ENCODE results near the gene CHP1. TPM values are rescaled to one million over a fixed set of nuclear protein-coding genes. Genes with fewer than 3 reads are reported as not detected.
"Not testable (repeated sequence)": the region's sequence is repeated elsewhere in the genome, so short reads cannot be mapped to it uniquely, and the experiment has no call there.

The CHP1 gene
- total RNA-seq, 8 experiments from 2014 or later = 32.1 to 98.9 (median 50.3) TPM

GRCh38 chr15:41259546-41260189 lies 28.6 kb downstream of the CHP1 start:
- H3K27ac ChIP-seq = no peak overlapping the region
- 29 to 100% (median 68%) methylated on average over 1 to 12 of the region's 12 CpGs; no CpG with 5 or more reads in 1 of the 10 experiments for WGBS, 10 experiments
- H3K4me1 ChIP-seq (replicated peaks in 1 of 2) = no peaks in the 10 kb centered on the region
- ATAC-seq (replicated peaks in 6 of 8) = no peak
- H3K4me3 ChIP-seq = no peak overlapping the region
- in situ Hi-C loops (cut with MboI; ENCODE audit: low pct_unique_long_range_greater_than_20kb in 2 of 9, low sequenced_read_pairs in 9 of 9, unreplicated experiment in 9 of 9) = no loop called here

GRCh38 chr15:41260924-41261323 lies 29.9 kb downstream of the CHP1 start:
- ATAC-seq (replicated peaks in 6 of 8); in situ Hi-C loops (cut with MboI; ENCODE audit: low pct_unique_long_range_greater_than_20kb in 2 of 9, low sequenced_read_pairs in 9 of 9, unreplicated experiment in 9 of 9); H3K27ac ChIP-seq; H3K4me3 ChIP-seq; H3K4me1 ChIP-seq (replicated peaks in 1 of 2): not testable (repeated sequence)
- WGBS, 10 experiments = 90 to 100% (median 94%) methylated on average over 1 to 7 of the region's 7 CpGs; no CpG with 5 or more reads in 1 of the 10 experiments

- 50 to 100% (median 100%) methylated on average over 1 to 8 of the region's 8 CpGs; no CpG with 5 or more reads in 1 of the 10 experiments for WGBS, 10 experiments
- no peak for ATAC-seq (replicated peaks in 6 of 8)
- Histone ChIP-seq H3K27ac (no peak overlapping the region), H3K4me1 (replicated peaks in 1 of 2) (no peaks in the 10 kb centered on the region), H3K4me3 (no peak overlapping the region)
- in situ Hi-C loops (cut with MboI; ENCODE audit: low pct_unique_long_range_greater_than_20kb in 2 of 9, low sequenced_read_pairs in 9 of 9, unreplicated experiment in 9 of 9) = no loop called here
Observed at GRCh38 chr15:41262571-41262970, 31.5 kb downstream of the CHP1 start.

- Histone ChIP-seq H3K4me1 (replicated peaks in 1 of 2) (no peaks in the 10 kb centered on the region), H3K4me3 (no peak overlapping the region), H3K27ac (no peak overlapping the region)
- 48 to 100% (median 56%) methylated on average over 1 to 6 of the region's 6 CpGs for WGBS, 10 experiments
- peak in 3 of 8 experiments; percentile 47 to 88 (median 52) for ATAC-seq (replicated peaks in 6 of 8)
- in situ Hi-C loops (cut with MboI; ENCODE audit: low pct_unique_long_range_greater_than_20kb in 2 of 9, low sequenced_read_pairs in 9 of 9, unreplicated experiment in 9 of 9) = no loop called here
Observed at GRCh38 chr15:41263891-41264351, 32.9 kb downstream of the CHP1 start.

- WGBS, 10 experiments = 0 to 100% (median 100%) methylated on average over 1 to 2 of the region's 2 CpGs; no CpG with 5 or more reads in 1 of the 10 experiments
- in situ Hi-C loops (cut with MboI; ENCODE audit: low pct_unique_long_range_greater_than_20kb in 2 of 9, low sequenced_read_pairs in 9 of 9, unreplicated experiment in 9 of 9) = no loop called here
- Histone ChIP-seq H3K4me1 (replicated peaks in 1 of 2) (no peaks in the 10 kb centered on the region), H3K27ac (no peak overlapping the region), H3K4me3 (no peak overlapping the region)
- ATAC-seq (replicated peaks in 6 of 8) = no peak
Observed at GRCh38 chr15:41269887-41270286, 38.8 kb downstream of the CHP1 start.

- Histone ChIP-seq H3K4me3 (no peak overlapping the region), H3K4me1 (replicated peaks in 1 of 2) (no peaks in the 10 kb centered on the region), H3K27ac (no peak overlapping the region)
- in situ Hi-C loops (cut with MboI; ENCODE audit: low pct_unique_long_range_greater_than_20kb in 2 of 9, low sequenced_read_pairs in 9 of 9, unreplicated experiment in 9 of 9) = no loop called here
- no peak for ATAC-seq (replicated peaks in 6 of 8)
Observed at GRCh38 chr15:41276831-41277230, 45.8 kb downstream of the CHP1 start.

- H3K4me3 ChIP-seq = no peak overlapping the region
- in situ Hi-C loops (cut with MboI; ENCODE audit: low pct_unique_long_range_greater_than_20kb in 2 of 9, low sequenced_read_pairs in 9 of 9, unreplicated experiment in 9 of 9) = no loop called here
- 80 to 100% (median 100%) methylated on average over 1 to 3 of the region's 3 CpGs; no CpG with 5 or more reads in 4 of the 10 experiments for WGBS, 10 experiments
- H3K27ac ChIP-seq = no peak overlapping the region
- H3K4me1 ChIP-seq (replicated peaks in 1 of 2) = peaks cover 5 to 6% of the 10 kb centered on the region in 2 donors
- ATAC-seq (replicated peaks in 6 of 8) = no peak
Observed at GRCh38 chr15:41278319-41278718, 47.3 kb downstream of the CHP1 start.

GRCh38 chr15:41279535-41280283 lies 48.6 kb downstream of the CHP1 start:
- Histone ChIP-seq H3K4me3 (no peak overlapping the region), H3K27ac (no peak overlapping the region), H3K4me1 (replicated peaks in 1 of 2) (peaks cover 7% of the 10 kb centered on the region in 2 donors)
- no peak for ATAC-seq (replicated peaks in 6 of 8)
- 14 to 100% (median 44%) methylated on average over 1 of the region's 1 CpG; no CpG with 5 or more reads in 3 of the 10 experiments for WGBS, 10 experiments
- in situ Hi-C loops (cut with MboI; ENCODE audit: low pct_unique_long_range_greater_than_20kb in 2 of 9, low sequenced_read_pairs in 9 of 9, unreplicated experiment in 9 of 9) = no loop called here

- no peak overlapping the region for H3K4me3 ChIP-seq
- ATAC-seq (replicated peaks in 6 of 8) = peak in 1 of 8 experiments; percentile 2
- in situ Hi-C loops (cut with MboI; ENCODE audit: low pct_unique_long_range_greater_than_20kb in 2 of 9, low sequenced_read_pairs in 9 of 9, unreplicated experiment in 9 of 9) = no loop called here
- 22 to 100% (median 60%) methylated on average over 1 of the region's 1 CpG; no CpG with 5 or more reads in 5 of the 10 experiments for WGBS, 10 experiments
- peaks cover 9 to 15% of the 10 kb centered on the region in 2 donors for H3K4me1 ChIP-seq (replicated peaks in 1 of 2)
- no peak overlapping the region for H3K27ac ChIP-seq
Observed at GRCh38 chr15:41281236-41281635, 50.2 kb downstream of the CHP1 start.

GRCh38 chr15:41282436-41282835 lies 51.4 kb downstream of the CHP1 start:
- H3K4me3 ChIP-seq; ATAC-seq (replicated peaks in 6 of 8); H3K27ac ChIP-seq; in situ Hi-C loops (cut with MboI; ENCODE audit: low pct_unique_long_range_greater_than_20kb in 2 of 9, low sequenced_read_pairs in 9 of 9, unreplicated experiment in 9 of 9): not testable (repeated sequence)
- WGBS, 10 experiments = 60 to 90% (median 86%) methylated on average over 2 to 4 of the region's 10 CpGs; no CpG with 5 or more reads in 7 of the 10 experiments
- H3K4me1 ChIP-seq (replicated peaks in 1 of 2) = peaks cover 9 to 15% of the 10 kb centered on the region in 2 donors

GRCh38 chr15:41282980-41283652 lies 52.0 kb downstream of the CHP1 start:
- Histone ChIP-seq H3K4me3 (peak overlapping the region; percentile 16 to 89 (median 77)), H3K27ac (peak overlapping the region; percentile 77 to 84), H3K4me1 (replicated peaks in 1 of 2) (peaks cover 9 to 15% of the 10 kb centered on the region in 2 donors)
- in situ Hi-C loops (cut with MboI; ENCODE audit: low pct_unique_long_range_greater_than_20kb in 2 of 9, low sequenced_read_pairs in 9 of 9, unreplicated experiment in 9 of 9); ATAC-seq (replicated peaks in 6 of 8): not testable (repeated sequence)
- WGBS, 10 experiments = 23 to 100% (median 48%) methylated on average over 1 to 9 of the region's 19 CpGs; no CpG with 5 or more reads in 4 of the 10 experiments

GRCh38 chr15:41283653-41284426 lies 52.8 kb downstream of the CHP1 start:
- in situ Hi-C loops (cut with MboI; ENCODE audit: low pct_unique_long_range_greater_than_20kb in 2 of 9, low sequenced_read_pairs in 9 of 9, unreplicated experiment in 9 of 9) = no loop called here

More at GRCh38 chr15:41283653-41284426, 52.8 kb downstream of the CHP1 start:
- peak; percentile 90 to 99 (median 98) for ATAC-seq (replicated peaks in 6 of 8)
- H3K4me3 ChIP-seq = peak overlapping the region; percentile 75 to 94 (median 84)
- peak overlapping the region; percentile 85 to 94 for H3K27ac ChIP-seq
- H3K4me1 ChIP-seq (replicated peaks in 1 of 2) = peaks cover 9 to 15% of the 10 kb centered on the region in 2 donors
- 0 to 10% (median 0%) methylated on average over 2 to 30 of the region's 61 CpGs; no CpG with 5 or more reads in 3 of the 10 experiments for WGBS, 10 experiments
